Endodermal cell (in vitro differentiated cells): ENCODE measurements around the gene REV3L. TPM values are rescaled to one million over a fixed set of nuclear protein-coding genes. Genes with fewer than 3 reads are reported as not detected.

Source experiments
- DNase-seq: peaks from one replicate; pipeline ENCODE4 v3.0.0-alpha.2; 2017
- H3K27ac ChIP-seq: 2 replicates; pipeline ENCODE4 v1.5.1; 2013; ENCODE audit warnings: mild to moderate bottlenecking, low read depth, low read length, moderate library complexity
- H3K27me3 ChIP-seq: 2 replicates; pipeline ENCODE4 v1.6.1; 2013; ENCODE audit warnings: mild to moderate bottlenecking, low read length, moderate library complexity; ENCODE audit not compliant: insufficient read depth, control insufficient read depth, poor library complexity, severe bottlenecking
- H3K36me3 ChIP-seq: 2 replicates; pipeline ENCODE4 v1.7.0; 2013; ENCODE audit warnings: mild to moderate bottlenecking, low read length, moderate library complexity; ENCODE audit not compliant: control insufficient read depth, insufficient read depth
- H3K4me1 ChIP-seq: one replicate; pipeline ENCODE4 v1.7.0; 2013; ENCODE audit warnings: low read length; ENCODE audit not compliant: control insufficient read depth, insufficient read depth
- H3K4me3 ChIP-seq: 2 replicates; pipeline ENCODE4 v1.5.1; 2013; ENCODE audit warnings: mild to moderate bottlenecking, low read length, moderate library complexity
- H3K9ac ChIP-seq: 2 replicates; pipeline ENCODE4 v1.6.1; 2013; ENCODE audit warnings: mild to moderate bottlenecking, low read length, moderate library complexity; ENCODE audit not compliant: poor library complexity, severe bottlenecking; ENCODE audit errors: extremely low read depth
- H3K9me3 ChIP-seq: 2 replicates; pipeline ENCODE4 v1.6.1; 2013; ENCODE audit warnings: mild to moderate bottlenecking, low read length, moderate library complexity; ENCODE audit not compliant: control insufficient read depth
- H3K27ac Mint-ChIP-seq: 2 replicates; pipeline ENCODE4 v1.8.0; 2020; ENCODE audit warnings: mixed read lengths
- H3K27me3 Mint-ChIP-seq: 2 replicates; pipeline ENCODE4 v1.8.0; 2021; ENCODE audit warnings: mild to moderate bottlenecking, mixed read lengths; ENCODE audit not compliant: insufficient read depth
- H3K36me3 Mint-ChIP-seq: 2 replicates; pipeline ENCODE4 v1.8.0; 2020; ENCODE audit warnings: low read depth, mixed read lengths
- H3K4me1 Mint-ChIP-seq: 2 replicates; pipeline ENCODE4 v1.8.0; 2020; ENCODE audit warnings: mixed read lengths
- H3K4me3 Mint-ChIP-seq: 2 replicates; pipeline ENCODE4 v1.8.0; 2020; ENCODE audit warnings: mild to moderate bottlenecking, moderate library complexity, mixed read lengths
- H3K9me3 Mint-ChIP-seq: 2 replicates; pipeline ENCODE4 v1.8.0; 2020; ENCODE audit warnings: mild to moderate bottlenecking, mixed read lengths
- WGBS, 2 experiments: methylation state at CpG; one replicate each; pipeline versions ENCODE4 v1.1.5 to v1.1.7; 2013; ENCODE audit warnings: missing lambda C conversion rate in 2 of 2, mixed read lengths in 1 of 2; ENCODE audit not compliant: insufficient coverage in 1 of 2, insufficient read length in 1 of 2; 5-methylcytosine and 5-hydroxymethylcytosine counted together
- total RNA-seq, 2 donors: library from RNA; stranded (reverse); fragmentation: NEBNext Ultra II Directional in 1 of 2; extraction: Animal tissue kit (Norgen Biotek cat#: 25700) in 1 of 2; gene quantifications; 2 replicates in 1 of 2; 3 replicates in 1 of 2; pipeline ENCODE4 v1.2.1, GENCODE V29; 2021
- TF ChIP-seq, protein P1 (sequence below): fragments of 200-600 bp; sonication (generic); conservative IDR thresholded peaks from 2 replicates; pipeline ENCODE4 v1.5.0; 2021; ENCODE audit warnings: antibody characterized with exemption, mild to moderate bottlenecking

The REV3L gene
- total RNA-seq, 2 donors from 2014 or later = 19.2 to 28.1 TPM

DNA sequence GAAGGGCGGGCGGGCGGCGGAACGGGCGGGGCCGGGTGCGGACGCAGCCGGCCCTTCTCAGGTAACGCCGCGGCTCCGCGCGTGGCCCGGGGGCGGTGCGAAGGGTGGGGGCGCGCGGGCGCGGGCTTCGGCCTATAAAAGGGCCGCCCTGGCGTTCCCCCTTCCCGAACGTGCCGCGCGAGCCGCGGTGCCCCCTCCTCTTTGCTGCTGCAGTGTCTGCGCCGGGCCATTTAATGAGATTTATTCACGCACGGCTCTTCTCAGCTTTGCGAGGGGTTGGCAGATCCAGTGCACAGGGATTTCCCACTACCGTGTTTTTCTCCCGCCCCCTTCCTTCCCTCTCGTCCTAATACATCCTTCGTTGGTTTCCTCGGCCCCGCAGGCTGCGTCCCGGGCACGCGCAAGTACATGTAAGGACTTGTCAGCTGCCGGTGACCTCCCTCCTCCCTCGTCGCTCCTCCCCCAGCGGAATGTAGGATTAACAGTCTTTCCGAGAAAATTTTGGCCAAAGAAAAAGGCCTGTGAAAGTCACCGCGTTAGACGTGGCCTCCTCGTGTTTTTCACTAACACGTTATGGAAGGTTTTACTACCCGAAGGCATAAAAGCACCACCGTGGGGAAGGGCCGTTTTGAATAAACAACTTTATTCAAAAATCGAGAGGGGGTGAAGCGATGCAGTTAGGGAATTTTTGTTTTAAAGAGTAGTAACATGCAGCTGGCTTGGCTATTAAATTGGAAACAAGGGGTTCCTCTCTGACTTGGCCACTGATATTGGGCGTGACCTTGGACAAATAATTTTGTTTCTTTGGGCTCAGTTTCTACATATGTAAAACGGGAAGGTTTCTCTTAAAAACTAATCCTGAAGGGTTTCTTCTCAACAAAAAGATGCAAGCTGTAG, 966 bp upstream of the REV3L start:
- Mint-ChIP-seq H3K9me3 (peaks cover 11% of the 10 kb centered on the region), H3K4me3 (peak overlapping the region; percentile 88), H3K27me3 (peaks cover 24% of the 10 kb centered on the region), H3K36me3 (peaks cover 16% of the 10 kb centered on the region), H3K27ac (peak overlapping the region; percentile 98), H3K4me1 (peaks cover 23% of the 10 kb centered on the region)
- peaks cover 13% of the 10 kb centered on the region for H3K9me3 ChIP-seq
- peak overlapping the region; percentile 96 for H3K4me3 ChIP-seq
- DNase-seq = peak; percentile 94
- 0% methylated on average over 33 to 66 of the region's 66 CpGs for WGBS, 2 experiments
- H3K36me3 ChIP-seq = peaks cover 26% of the 10 kb centered on the region
- H3K27me3 ChIP-seq = peaks cover 15% of the 10 kb centered on the region
- no peaks in the 10 kb centered on the region for H3K4me1 ChIP-seq
- peak overlapping the region; percentile 97 for H3K27ac ChIP-seq
- peak overlapping the region; percentile 94 for H3K9ac ChIP-seq
- TF ChIP-seq, protein P1, sequence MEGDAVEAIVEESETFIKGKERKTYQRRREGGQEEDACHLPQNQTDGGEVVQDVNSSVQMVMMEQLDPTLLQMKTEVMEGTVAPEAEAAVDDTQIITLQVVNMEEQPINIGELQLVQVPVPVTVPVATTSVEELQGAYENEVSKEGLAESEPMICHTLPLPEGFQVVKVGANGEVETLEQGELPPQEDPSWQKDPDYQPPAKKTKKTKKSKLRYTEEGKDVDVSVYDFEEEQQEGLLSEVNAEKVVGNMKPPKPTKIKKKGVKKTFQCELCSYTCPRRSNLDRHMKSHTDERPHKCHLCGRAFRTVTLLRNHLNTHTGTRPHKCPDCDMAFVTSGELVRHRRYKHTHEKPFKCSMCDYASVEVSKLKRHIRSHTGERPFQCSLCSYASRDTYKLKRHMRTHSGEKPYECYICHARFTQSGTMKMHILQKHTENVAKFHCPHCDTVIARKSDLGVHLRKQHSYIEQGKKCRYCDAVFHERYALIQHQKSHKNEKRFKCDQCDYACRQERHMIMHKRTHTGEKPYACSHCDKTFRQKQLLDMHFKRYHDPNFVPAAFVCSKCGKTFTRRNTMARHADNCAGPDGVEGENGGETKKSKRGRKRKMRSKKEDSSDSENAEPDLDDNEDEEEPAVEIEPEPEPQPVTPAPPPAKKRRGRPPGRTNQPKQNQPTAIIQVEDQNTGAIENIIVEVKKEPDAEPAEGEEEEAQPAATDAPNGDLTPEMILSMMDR = no peak

DNA sequence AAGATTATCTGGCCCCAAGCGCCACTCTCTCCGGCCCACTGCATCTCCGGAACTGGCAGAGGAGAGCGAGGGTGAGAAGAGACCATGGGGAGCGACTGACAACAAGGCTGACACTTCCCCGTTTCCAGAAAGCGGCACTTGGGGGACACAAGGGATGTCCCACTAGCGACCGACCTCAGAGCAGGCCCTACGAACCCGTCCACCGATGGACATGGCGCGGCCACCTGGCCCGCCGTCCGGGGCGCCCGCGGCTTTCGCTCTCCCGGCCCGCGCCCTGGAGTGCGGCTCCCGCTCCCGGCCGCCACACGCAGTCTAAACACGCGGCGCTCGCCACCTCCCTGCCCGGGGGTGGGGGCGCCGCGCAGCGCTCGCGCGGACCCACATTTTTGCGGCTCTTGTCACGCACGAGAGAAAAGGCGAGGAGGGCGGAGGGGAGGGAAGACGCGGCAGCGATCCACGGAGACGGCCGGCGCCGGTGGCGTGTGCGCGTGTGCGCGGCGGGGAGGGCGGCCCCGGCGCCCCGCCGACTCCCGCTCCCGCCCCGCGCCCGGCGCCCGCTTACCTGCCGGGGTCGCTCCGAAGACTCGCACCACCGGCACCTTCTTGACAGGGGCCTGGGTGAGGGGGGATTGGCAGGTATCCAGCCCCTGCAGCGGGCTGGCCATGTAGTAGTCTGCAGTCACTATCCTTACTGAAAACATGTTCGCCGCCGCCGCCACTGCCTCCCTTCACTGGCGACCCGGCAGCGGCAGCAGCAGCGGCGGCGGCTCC, 645 bp downstream of the REV3L start:
- TF ChIP-seq, protein P1 = no peak
- H3K4me1 Mint-ChIP-seq = peaks cover 34% of the 10 kb centered on the region
- 0% methylated on average over 8 to 88 of the region's 88 CpGs for WGBS, 2 experiments

DNA sequence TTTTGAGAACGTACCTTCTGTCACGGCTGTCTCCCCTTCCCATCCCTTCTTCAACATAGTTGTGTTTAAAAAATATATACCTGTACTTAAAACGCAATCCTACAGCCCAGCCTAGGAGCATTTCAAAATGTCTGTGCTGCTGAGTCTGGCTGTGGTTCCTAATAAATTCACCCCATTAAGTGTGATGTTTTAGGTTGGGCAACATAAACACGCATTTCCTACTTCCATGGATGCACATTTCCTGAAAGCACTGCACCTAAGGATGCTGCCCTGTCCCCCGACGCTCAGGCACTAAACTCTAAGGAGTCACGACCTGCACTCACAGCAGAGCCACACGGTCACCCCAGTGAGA, 1.2 kb downstream of the REV3L start:
- Mint-ChIP-seq H3K4me1 (peaks cover 40% of the 10 kb centered on the region), H3K27ac (peak overlapping the region; percentile 42), H3K4me3 (peak overlapping the region; percentile 88), H3K27me3 (peaks cover 35% of the 10 kb centered on the region), H3K9me3 (peaks cover 8% of the 10 kb centered on the region), H3K36me3 (peaks cover 8% of the 10 kb centered on the region)
- DNase-seq = no peak
- peak overlapping the region; percentile 94 for H3K9ac ChIP-seq
- H3K9me3 ChIP-seq = peaks cover 11% of the 10 kb centered on the region
- WGBS, 2 experiments = 4 to 11% methylated on average over 5 to 8 of the region's 8 CpGs
- peaks cover 9% of the 10 kb centered on the region for H3K36me3 ChIP-seq
- TF ChIP-seq, protein P1 = no peak
- H3K4me1 ChIP-seq = peaks cover 4% of the 10 kb centered on the region
- peaks cover 15% of the 10 kb centered on the region for H3K27me3 ChIP-seq
- H3K27ac ChIP-seq = no peak overlapping the region
- peak overlapping the region; percentile 96 for H3K4me3 ChIP-seq

More for the DNA sequence above, 645 bp downstream of the REV3L start:
- H3K9me3 Mint-ChIP-seq = peaks cover 11% of the 10 kb centered on the region
- peak; percentile 73 for DNase-seq
- Histone ChIP-seq H3K9me3 (peaks cover 13% of the 10 kb centered on the region), H3K4me1 (peaks cover 4% of the 10 kb centered on the region), H3K36me3 (peaks cover 13% of the 10 kb centered on the region), H3K9ac (peak overlapping the region; percentile 94), H3K4me3 (peak overlapping the region; percentile 96), H3K27me3 (peaks cover 15% of the 10 kb centered on the region), H3K27ac (peak overlapping the region; percentile 97)
- peaks cover 12% of the 10 kb centered on the region for H3K36me3 Mint-ChIP-seq
- peak overlapping the region; percentile 88 for H3K4me3 Mint-ChIP-seq
- H3K27me3 Mint-ChIP-seq = peaks cover 30% of the 10 kb centered on the region
- peak overlapping the region; percentile 42 for H3K27ac Mint-ChIP-seq
